Loucy (cell line): ENCODE data around the gene SAXO2.

Experiments used
- CTCF ChIP-seq: fragments of 200-600 bp; sonication (generic); conservative IDR thresholded peaks from 2 replicates; pipeline ENCODE4 v1.5.1; 2014; ENCODE audit warnings: mild to moderate bottlenecking, antibody characterized with exemption, low read length
- EZH2phosphoT487 ChIP-seq: fragments of 200-600 bp; IDR thresholded peaks from 2 replicates; pipeline ENCODE4 v1.6.1; 2018; ENCODE audit warnings: antibody characterized with exemption, mild to moderate bottlenecking, moderate library complexity, borderline replicate concordance

GRCh38 chr15:82292271-82292670 lies 29.7 kb downstream of the SAXO2 start:
- TF ChIP-seq CTCF (no peak), EZH2phosphoT487 (no peak)
